H1 (cell line): ENCODE measurements around the gene DAB2IP. TPM values are rescaled to one million over a fixed set of nuclear protein-coding genes. Genes with fewer than 3 reads are reported as not detected.

ENCODE experiments used
- CHD7 ChIP-seq: fragments of 300-600 bp; sonication (generic); IDR thresholded peaks from 2 replicates; pipeline ENCODE4 v1.7.1; 2012; ENCODE audit warnings: low read length, moderate library complexity, mild to moderate bottlenecking, inconsistent platforms; ENCODE audit not compliant: insufficient replicate concordance
- GABPA ChIP-seq: IDR thresholded peaks from 2 replicates; pipeline ENCODE4 v1.6.1; 2011; ENCODE audit warnings: mild to moderate bottlenecking, low read length, moderate library complexity, borderline replicate concordance; ENCODE audit not compliant: insufficient read depth
- RXRA ChIP-seq: IDR thresholded peaks from 2 replicates; pipeline ENCODE4 v1.6.1; 2011; ENCODE audit warnings: low read depth, mild to moderate bottlenecking, low read length, moderate library complexity; ENCODE audit not compliant: insufficient read depth
- SP4 ChIP-seq: IDR thresholded peaks from 2 replicates; pipeline ENCODE4 v1.6.1; 2012; ENCODE audit warnings: low read length, inconsistent platforms
- polyA plus RNA-seq, 7 experiments: library from polyadenylated mRNA; depleted of rRNA in 3 of 7; stranded (reverse) in 5 of 7; unstranded in 2 of 7; fragments of >200 nt in 5 of 7; fragments of 200-250 nt in 2 of 7; gene quantifications; 1 replicate in 5 of 7; 2 replicates in 1 of 7; 4 replicates in 1 of 7; pipeline versions ENCODE4 v1.2.1 to v1.2.3, GENCODE V29; 2011 to 2013; ENCODE audit warnings: missing spikeins in 2 of 7, mixed read lengths in 2 of 7
- total RNA-seq: library from RNA; stranded (reverse); fragmentation: NEBNext Ultra II Directional; extraction: Animal tissue kit (Norgen Biotek cat#: 25700); gene quantifications from 2 replicates; pipeline ENCODE4 v1.2.1, GENCODE V29; 2021

Gene DAB2IP
- total and polyA plus RNA-seq, 2 of the 8 experiments (the other 6 are each of a cell fraction or from before 2014, with no cell fraction given), result 19.7 to 39.5 TPM

DNA sequence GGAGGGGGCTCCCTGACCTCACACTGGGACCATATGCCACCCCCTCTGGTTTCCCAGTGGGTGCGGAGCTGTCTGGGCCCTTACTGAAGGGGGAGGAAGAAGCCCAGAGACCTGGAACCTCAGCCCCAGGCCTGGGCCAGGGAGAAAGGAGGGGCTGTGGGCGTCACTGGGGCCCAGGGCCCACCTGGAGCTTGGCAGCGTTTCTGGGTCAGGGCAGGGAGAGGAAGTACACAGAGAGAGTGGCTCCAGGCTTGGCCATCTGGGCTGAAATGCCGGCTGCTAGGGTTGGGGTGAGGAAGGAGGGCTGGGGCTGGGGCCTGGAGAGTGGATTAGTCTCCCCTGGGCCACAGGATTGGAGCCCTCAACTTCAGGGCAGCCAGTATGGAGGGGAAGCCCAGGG lies 6.4 kb upstream of the DAB2IP start (continued):
- TF ChIP-seq CHD7, result no peak
- no peak for TF ChIP-seq SP4
- TF ChIP-seq RXRA, result no peak
- TF ChIP-seq GABPA, result no peak
